ENCODE results near the gene NRXN3.

Gene NRXN3

DNA sequence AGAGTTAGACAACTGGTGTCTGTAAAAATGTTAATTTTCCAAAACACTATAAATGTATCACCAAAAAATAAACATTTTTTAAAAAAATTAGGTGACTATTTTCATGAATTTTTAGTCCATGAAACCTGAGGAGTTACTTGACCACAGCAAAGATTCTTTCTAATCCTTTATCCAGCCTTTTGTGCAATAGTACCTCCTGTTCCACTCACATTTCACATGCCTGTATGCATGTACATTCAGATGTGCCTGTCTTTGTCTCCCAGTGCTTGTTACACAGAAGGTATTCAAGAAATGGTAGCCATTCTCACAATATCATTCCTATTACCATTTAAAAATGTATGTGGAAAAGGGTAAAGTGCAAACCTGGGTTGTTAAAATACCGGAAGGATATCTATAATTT, 1184.2 kb downstream of the NRXN3 start:
- no peak for DNase-seq (ENCODE audit: low read depth)

DNA sequence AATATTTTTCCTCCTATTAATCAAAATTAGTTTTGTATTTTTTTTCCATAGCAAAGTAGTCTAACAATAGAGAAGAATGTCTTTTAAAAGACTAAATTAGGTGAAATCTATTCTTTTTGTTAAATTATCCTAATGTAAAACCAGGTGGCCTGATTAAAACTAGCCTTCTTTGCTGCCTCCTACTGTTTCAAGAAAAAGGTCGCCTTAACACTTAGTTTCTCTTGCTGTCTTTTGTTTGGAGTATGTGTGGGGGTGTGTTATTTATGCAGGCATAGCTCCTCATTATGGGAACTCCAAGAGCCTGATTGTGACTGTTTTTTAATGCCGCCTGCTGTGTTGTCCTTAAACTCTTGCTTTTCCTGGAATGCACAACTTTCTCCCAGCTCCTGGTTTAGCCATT, 1185.9 kb downstream of the NRXN3 start:
- DNase-seq (ENCODE audit: low read depth) = no peak

- no peak for DNase-seq (ENCODE audit: low read depth)
These were observed 1187.1 kb downstream of the NRXN3 start for GRCh38 chr14:79357307-79357706.

DNA sequence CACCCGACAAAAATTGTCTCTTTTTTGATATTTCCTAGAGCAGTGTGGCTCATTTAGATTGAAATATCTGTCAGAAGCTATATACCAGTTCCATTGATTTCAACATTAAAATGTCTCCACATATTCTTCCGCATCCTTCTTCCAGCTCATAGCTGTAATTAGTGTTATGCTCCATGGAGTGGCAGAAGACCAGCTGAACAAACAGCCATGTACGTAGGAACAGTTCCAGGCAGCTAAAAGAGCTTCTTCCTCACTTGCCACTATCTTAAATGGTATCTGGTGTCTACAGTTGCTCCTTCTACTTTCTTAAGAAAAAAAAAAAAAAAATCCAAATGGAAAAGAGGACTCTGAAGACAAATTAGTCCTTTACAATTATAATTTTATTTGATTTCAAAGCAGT, 1193.1 kb downstream of the NRXN3 start:
- no peak for DNase-seq (ENCODE audit: low read depth)

DNA sequence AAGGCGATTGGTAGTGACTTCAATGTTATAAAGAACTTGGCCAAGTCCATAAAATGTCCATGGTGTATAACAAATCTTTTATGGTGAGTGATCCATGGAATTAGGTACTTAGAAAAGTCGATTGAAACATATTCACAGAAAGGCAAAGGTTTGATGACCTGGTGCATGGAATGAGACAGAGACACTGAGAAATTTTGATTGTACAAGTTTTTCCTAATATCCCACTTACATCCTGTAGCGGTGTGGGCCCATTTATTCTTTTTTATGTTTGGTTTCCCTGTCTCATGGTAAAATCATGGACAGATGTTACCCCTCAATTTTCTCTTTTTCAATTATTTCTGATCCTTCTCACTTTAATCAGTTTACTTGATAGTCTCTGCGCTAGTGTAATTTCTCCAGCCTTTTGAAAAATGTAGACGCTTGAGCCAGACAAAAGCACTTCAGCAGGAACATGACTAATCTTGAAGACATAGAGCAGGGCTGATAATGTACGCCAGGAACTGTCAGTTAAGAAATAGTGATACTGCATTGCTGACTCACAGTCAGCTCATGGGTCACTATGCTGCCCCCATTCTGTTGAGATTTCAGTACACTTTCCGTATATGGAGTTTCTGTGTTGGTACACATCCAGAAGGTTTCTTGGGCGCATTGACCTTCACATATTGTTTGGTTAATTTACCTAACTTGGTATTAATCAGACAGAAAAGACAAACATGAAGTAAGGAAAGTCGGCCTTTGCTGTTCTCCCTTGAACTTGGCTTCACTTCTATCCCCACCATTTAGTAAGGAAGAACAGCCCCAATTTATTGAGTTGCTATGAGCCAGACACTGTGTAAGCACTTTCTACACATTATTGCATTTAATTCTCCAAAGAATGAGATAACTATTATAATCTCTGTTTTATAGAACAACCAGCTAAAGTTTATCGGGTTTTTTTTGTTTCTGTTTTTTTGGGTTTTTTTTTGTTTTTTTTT, 1199.5 kb downstream of the NRXN3 start:
- DNase-seq (ENCODE audit: low read depth) = no peak

- no peak for DNase-seq (ENCODE audit: low read depth)
These were observed 1200.8 kb downstream of the NRXN3 start for GRCh38 chr14:79370969-79371368.

- no peak for DNase-seq (ENCODE audit: low read depth)
These were observed 1203.3 kb downstream of the NRXN3 start for GRCh38 chr14:79373451-79373850.

GRCh38 chr14:79375356-79375755, 1205.2 kb downstream of the NRXN3 start:
- DNase-seq (ENCODE audit: low read depth) = no peak

DNA sequence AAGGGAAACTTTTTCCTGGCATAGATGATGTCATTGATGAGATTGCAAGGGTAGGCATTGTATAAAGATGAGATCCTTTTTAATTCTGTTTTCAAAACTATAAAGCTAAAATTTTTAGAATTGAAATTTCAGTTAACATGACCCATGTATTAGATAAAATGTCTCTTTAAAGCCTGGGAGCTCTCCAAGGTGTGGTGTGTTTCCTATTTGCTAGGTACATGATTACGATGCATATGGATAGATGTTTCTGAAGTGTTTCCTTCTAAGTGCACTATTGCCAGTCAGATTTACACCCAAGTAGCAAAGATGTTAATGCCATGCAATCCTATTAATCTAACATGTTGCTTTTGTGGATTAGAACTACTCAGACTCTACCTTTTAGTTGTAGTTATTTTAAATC, 1206.4 kb downstream of the NRXN3 start:
- no peak for DNase-seq (ENCODE audit: low read depth)

GRCh38 chr14:79378020-79378419, 1207.8 kb downstream of the NRXN3 start:
- no peak for DNase-seq (ENCODE audit: low read depth)

- DNase-seq (ENCODE audit: low read depth) = no peak
These were observed 1209.1 kb downstream of the NRXN3 start for GRCh38 chr14:79379266-79379665.

- no peak for DNase-seq (ENCODE audit: low read depth)
These were observed 1212.9 kb downstream of the NRXN3 start for GRCh38 chr14:79383031-79383430.

DNA sequence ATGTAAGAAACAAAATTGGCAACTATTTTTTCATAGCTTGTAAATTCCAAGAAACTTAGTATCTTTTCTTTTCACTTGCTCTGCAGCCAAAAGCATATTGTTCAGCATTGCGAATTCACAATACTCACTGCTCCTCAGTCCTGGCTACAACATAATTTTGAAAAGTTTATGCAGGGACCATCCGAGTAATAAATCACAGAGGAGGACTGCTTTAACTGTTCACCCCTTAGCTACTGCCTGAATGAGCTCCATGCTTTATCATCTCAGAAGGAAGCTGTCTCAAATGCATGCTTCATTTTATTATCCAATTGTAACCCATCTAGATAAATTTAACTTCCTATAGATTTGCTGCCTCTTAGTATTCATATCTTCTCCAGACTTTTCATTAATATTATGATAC, 1213.3 kb downstream of the NRXN3 start:
- no peak for DNase-seq (ENCODE audit: low read depth)

- no peak for DNase-seq (ENCODE audit: low read depth)
These were observed 1224.9 kb downstream of the NRXN3 start for GRCh38 chr14:79395061-79395460.

GRCh38 chr14:79404874-79405511, 1234.8 kb downstream of the NRXN3 start:
- DNase-seq (ENCODE audit: low read depth) = no peak

DNA sequence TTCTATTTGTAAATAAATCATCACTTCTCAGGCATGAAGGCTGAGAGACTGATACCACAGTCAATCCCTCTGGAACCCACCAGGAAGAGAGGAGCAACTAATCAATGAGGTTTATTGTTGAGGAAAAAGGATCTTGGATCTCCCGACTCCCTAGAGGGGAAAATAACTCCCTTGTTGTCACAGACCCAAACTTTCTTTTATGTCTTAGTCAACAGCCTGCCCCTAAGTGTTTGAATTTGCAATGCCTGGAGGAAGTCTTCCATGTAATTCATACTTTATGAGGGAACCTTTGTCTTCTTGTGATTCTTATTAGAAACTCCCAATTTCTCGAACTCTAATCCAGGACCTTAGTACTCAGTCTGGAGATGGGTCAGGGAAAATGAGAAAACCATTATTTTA, 1235.3 kb downstream of the NRXN3 start:
- DNase-seq (ENCODE audit: low read depth) = no peak

DNA sequence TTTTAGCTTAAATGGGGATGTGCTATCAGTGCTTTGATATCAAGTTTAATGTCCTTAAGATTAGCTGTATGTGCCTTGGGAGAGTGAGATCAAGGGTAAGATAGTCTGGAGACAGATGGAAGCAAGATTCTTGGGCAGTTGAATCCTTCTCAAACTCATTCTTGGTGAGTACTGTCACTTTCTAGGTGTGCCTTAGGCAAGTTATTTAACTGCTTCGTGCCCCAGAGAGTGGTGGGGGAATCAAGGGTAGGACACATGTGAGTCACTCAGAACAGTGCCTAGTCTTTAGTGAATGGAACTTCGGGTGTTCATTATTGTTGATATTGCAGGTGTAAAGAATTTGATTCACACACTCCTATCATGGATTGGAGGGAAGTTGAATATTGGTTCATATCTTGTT, 1237.4 kb downstream of the NRXN3 start:
- no peak for DNase-seq (ENCODE audit: low read depth)

DNA sequence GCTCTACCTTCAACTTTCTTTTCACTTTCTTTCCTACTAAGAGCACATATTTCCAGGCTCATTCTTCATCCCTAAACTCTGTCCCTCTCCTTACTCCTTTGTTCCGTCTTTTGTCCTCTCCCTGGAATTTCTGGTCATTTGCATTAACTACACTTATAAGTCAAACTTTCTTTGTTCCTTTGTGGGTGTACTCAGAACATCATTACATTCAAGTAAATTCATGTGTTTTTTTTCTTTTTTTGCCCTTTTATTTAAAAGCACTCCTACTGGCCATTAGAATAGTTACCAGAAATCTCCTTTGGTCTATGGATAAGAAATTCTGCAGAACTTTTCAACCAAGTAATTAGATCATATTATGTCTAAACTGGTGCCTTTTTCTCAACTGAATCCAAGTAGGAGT, 1238.5 kb downstream of the NRXN3 start:
- no peak for DNase-seq (ENCODE audit: low read depth)

- DNase-seq (ENCODE audit: low read depth) = no peak
These were observed 1241.4 kb downstream of the NRXN3 start for GRCh38 chr14:79411403-79412174.

GRCh38 chr14:79412822-79413221, 1242.6 kb downstream of the NRXN3 start:
- DNase-seq (ENCODE audit: low read depth) = no peak

- DNase-seq (ENCODE audit: low read depth) = no peak
These were observed 1243.7 kb downstream of the NRXN3 start for GRCh38 chr14:79413734-79414428.

DNA sequence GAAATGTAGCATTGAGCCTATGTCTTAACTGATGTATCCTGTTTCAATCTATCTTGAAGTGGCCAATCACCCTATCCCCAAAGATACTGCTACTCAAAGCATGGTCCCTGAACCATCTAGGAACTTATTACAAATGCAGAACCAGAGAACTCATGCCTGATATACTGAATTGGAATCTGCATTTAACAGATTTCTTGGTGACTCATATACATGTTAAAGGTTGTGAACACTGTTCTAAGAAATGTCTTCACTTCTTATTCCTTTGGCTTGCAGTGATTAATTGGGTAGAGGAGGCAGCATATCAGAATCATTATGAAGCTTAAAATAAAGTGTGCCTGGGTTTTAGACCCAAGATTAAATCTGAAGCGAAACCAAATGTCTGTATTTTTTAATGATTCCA, 1245.6 kb downstream of the NRXN3 start:
- no peak for DNase-seq (ENCODE audit: low read depth)

All from stimulated activated CD8-positive, alpha-beta memory T cell treated with anti-CD3 and anti-CD28 coated beads, Interleukin-15, amount 100 ng/mL, for 24 hours (primary cell).